ENCODE data around the gene PHEX. TPM values are rescaled to one million over a fixed set of nuclear protein-coding genes. Genes with fewer than 3 reads are reported as not detected.
"Not testable (repeated sequence)": the region's sequence is repeated elsewhere in the genome, so short reads cannot be mapped to it uniquely, and the experiment has no call there.

Gene PHEX
- total RNA-seq, 1 donor from 2014 or later, result 0.96 TPM

DNA sequence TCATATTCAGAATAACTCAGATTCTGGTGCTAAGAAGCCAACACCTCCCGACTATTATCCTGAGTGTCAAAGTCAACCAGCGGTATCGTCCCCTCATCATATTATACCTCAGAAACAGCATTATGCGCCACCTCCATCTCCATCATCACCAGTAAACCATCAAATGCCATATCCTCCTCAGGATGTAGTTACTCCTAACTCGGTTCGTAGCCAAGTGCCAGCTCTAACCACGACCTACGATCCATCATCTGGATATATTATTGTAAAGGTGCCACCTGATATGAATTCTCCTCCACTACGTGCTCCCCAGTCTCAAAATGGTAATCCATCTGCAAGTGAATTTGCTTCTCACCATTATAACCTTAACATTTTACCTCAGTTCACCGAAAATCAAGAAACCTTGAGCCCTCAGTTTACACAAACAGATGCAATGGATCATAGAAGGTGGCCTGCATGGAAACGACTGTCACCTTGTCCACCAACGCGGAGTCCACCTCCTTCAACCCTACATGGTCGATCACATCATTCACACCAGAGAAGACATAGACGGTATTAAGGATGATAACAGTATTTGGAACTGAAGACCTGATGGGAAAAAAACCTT is 241.7 kb downstream of the PHEX start:
- DNase-seq (ENCODE audit: low spot score in 2 of 2), result no peak
- Histone ChIP-seq H3K4me3 (no peak overlapping the region), H3K36me3 (no peaks in the 10 kb centered on the region), H3K9me3 (no peaks in the 10 kb centered on the region), H3K27ac (no peak overlapping the region), H3K4me1 (no peaks in the 10 kb centered on the region), H3K27me3 (no peaks in the 10 kb centered on the region)
- TF ChIP-seq, protein P1, sequence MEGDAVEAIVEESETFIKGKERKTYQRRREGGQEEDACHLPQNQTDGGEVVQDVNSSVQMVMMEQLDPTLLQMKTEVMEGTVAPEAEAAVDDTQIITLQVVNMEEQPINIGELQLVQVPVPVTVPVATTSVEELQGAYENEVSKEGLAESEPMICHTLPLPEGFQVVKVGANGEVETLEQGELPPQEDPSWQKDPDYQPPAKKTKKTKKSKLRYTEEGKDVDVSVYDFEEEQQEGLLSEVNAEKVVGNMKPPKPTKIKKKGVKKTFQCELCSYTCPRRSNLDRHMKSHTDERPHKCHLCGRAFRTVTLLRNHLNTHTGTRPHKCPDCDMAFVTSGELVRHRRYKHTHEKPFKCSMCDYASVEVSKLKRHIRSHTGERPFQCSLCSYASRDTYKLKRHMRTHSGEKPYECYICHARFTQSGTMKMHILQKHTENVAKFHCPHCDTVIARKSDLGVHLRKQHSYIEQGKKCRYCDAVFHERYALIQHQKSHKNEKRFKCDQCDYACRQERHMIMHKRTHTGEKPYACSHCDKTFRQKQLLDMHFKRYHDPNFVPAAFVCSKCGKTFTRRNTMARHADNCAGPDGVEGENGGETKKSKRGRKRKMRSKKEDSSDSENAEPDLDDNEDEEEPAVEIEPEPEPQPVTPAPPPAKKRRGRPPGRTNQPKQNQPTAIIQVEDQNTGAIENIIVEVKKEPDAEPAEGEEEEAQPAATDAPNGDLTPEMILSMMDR (IDR thresholded peaks at IDR 0.05), result no peak
- intact Hi-C loops (cut with DNase I), result no loop called here

GRCh38 chrX:22276781-22277180 is 244.7 kb downstream of the PHEX start:
- Histone ChIP-seq H3K9me3 (no peaks in the 10 kb centered on the region), H3K27me3 (no peaks in the 10 kb centered on the region), H3K4me1 (no peaks in the 10 kb centered on the region), H3K4me3 (no peak overlapping the region), H3K27ac (no peak overlapping the region), H3K36me3 (no peaks in the 10 kb centered on the region)
- intact Hi-C loops (cut with DNase I), result no loop called here
- TF ChIP-seq, protein P1 (IDR thresholded peaks at IDR 0.05), result no peak
- no peak for DNase-seq (ENCODE audit: low spot score in 2 of 2)

DNA sequence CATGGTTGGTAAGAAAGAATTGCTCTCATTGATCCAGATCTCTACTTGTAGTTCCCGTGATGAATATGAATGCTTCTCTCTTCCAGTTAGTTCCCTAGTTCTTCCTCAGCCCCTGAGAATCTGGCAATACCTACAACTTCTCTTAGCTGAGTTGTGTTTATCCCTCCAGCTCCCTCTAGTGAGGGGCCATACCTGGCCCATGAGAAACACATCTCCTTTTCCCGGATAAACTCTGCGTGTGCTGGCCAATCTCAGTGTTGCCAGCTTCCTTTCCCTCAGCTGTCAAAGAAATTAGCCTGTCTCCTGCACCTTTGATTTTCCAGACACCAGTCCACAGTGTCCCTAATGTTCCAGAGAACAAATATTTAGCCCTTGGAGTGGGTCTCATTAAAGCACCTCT is 246.2 kb downstream of the PHEX start:
- Histone ChIP-seq H3K27me3 (no peaks in the 10 kb centered on the region), H3K27ac (no peak overlapping the region), H3K4me1 (no peaks in the 10 kb centered on the region), H3K36me3 (no peaks in the 10 kb centered on the region), H3K4me3 (no peak overlapping the region), H3K9me3 (no peaks in the 10 kb centered on the region)
- DNase-seq (ENCODE audit: low spot score in 2 of 2), result no peak
- TF ChIP-seq, protein P1 (IDR thresholded peaks at IDR 0.05), result no peak
- intact Hi-C loops (cut with DNase I), result no loop called here

- H3K4me3 ChIP-seq; H3K9me3 ChIP-seq; H3K27me3 ChIP-seq; H3K36me3 ChIP-seq; H3K27ac ChIP-seq; intact Hi-C loops (cut with DNase I); DNase-seq (ENCODE audit: low spot score in 2 of 2); H3K4me1 ChIP-seq: not testable (repeated sequence)
Measured at GRCh38 chrX:22289209-22289608, 257.1 kb downstream of the PHEX start.

GRCh38 chrX:22296871-22297270 is 264.7 kb downstream of the PHEX start:
- DNase-seq (ENCODE audit: low spot score in 2 of 2), result no peak
- Histone ChIP-seq H3K27ac (no peak overlapping the region), H3K4me1 (peaks cover 0 to 5% of the 10 kb centered on the region in 2 donors), H3K4me3 (no peak overlapping the region), H3K9me3 (no peaks in the 10 kb centered on the region), H3K36me3 (no peaks in the 10 kb centered on the region), H3K27me3 (no peaks in the 10 kb centered on the region)
- intact Hi-C loops (cut with DNase I), result no loop called here
- TF ChIP-seq, protein P1 (IDR thresholded peaks at IDR 0.05), result no peak

DNA sequence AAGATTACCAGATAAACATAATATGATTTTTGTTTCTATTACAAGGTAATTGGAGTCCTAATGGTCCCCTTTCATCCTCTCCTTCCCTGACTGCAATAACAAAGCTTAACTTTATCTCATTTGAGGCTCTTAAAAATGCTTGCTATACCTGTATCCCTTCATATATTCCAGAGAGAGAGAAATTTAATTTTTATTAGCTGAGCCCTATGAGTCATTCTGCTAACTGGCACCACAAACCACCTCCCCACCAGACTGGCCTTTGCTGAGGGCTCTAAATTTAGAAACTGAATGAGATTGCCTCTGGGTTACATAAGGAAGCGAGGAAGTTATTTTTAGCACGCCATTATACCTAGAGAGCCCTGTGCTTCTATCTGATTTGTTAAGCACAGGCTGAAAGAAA is 268.0 kb downstream of the PHEX start:
- TF ChIP-seq, protein P1 (IDR thresholded peaks at IDR 0.05), result no peak
- Histone ChIP-seq H3K4me1 (peaks cover 0 to 5% of the 10 kb centered on the region in 2 donors), H3K9me3 (no peaks in the 10 kb centered on the region), H3K4me3 (peak overlapping the region in 1 of 2 donors; percentile 17), H3K27ac (peak overlapping the region in 1 of 2 donors; percentile 61), H3K27me3 (no peaks in the 10 kb centered on the region), H3K36me3 (no peaks in the 10 kb centered on the region)
- intact Hi-C loops (cut with DNase I), result no loop called here
- no peak for DNase-seq (ENCODE audit: low spot score in 2 of 2)

Other genes starting within 250 kb of the PHEX start
- gene MBTPS2, start 192.7 kb upstream of the PHEX start, total RNA-seq, result 6.2 TPM
- not detected for gene YY2, start 176.3 kb upstream of the PHEX start, total RNA-seq
- 35.1 TPM for gene SMS, start 91.6 kb upstream of the PHEX start, total RNA-seq
- not detected for gene CBLL2, start 240.6 kb downstream of the PHEX start, total RNA-seq

Data from ascending aorta (tissue), 2 donors.